GM18508 (cell line): ENCODE results near the gene RPS8.
"Not testable (repeated sequence)": the region's sequence is repeated elsewhere in the genome, so short reads cannot be mapped to it uniquely, and the experiment has no call there.

Experiments used
- ATAC-seq: cut with Tn5 transposase; IDR thresholded peaks from one replicate; pipeline ENCODE4 v1.9.1; 2021; ENCODE audit warnings: moderate number of reproducible peaks; ENCODE audit not compliant: insufficient read depth, unreplicated experiment

Gene RPS8

DNA sequence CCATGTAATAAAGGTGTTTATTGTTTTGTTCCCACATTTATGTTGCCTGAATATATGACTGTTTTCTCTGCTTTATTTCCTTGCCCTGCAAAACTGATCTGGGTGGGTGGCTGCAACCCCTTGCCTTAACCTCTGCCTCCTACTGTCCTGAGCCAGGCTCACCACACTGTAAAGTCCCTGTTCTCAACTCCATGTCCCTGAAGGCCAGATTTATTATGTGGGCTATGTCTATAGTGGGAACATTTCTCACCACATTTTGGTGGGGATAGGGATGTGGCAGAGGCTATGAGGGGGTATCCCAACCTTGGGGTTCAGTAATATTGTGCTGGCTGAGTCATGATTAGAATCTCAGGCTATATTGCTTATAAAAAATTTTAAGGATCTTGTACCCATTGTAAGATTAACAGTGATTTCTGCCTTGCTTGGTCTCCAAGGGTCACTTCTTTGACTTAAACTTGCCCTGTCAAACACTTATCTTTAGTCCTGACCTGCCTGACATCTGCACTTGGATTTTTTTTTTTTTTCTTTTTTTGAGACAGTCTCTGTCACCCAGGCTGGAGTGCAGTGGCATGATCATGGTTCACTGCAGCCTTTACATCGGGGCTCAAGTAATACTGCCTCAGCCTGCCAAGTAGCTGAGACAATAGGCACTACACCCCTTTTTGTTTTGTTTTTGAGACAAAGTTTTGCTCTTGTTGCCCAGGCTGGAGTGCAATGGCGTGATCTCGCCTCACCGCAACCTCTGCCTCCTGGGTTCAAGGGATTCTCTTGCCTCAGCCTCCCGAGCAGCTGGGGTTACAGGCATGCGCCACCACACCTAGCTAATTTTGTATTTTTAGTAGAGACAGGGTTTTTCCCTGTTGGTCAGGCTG is 3.6 kb downstream of the RPS8 start:
- no peak for ATAC-seq

GRCh38 chr1:44780583-44781121 is 5.3 kb downstream of the RPS8 start:
- no peak for ATAC-seq

- ATAC-seq, result no peak
Observed at GRCh38 chr1:44783697-44784093, 8.4 kb downstream of the RPS8 start.

- ATAC-seq, result no peak
Observed at GRCh38 chr1:44784094-44785028, 9.0 kb downstream of the RPS8 start.

DNA sequence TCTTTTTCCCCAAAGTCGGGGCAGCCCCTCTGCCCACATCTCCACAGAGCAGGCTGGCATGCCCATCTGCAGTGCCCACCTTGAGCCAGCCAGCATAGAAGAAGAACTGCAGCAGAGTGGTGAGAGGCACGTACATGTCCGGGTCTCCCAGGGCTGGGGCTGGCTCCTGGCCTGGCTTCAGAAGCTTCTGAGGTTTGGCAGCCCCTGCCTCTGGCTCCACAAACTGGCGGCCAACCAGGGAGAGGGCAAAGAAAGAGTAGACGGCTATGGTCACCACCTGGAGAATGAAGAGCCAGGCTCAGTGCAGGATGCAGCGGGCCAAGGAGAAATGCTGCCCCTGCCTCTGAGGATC is 9.7 kb downstream of the RPS8 start:
- ATAC-seq, result no peak

DNA sequence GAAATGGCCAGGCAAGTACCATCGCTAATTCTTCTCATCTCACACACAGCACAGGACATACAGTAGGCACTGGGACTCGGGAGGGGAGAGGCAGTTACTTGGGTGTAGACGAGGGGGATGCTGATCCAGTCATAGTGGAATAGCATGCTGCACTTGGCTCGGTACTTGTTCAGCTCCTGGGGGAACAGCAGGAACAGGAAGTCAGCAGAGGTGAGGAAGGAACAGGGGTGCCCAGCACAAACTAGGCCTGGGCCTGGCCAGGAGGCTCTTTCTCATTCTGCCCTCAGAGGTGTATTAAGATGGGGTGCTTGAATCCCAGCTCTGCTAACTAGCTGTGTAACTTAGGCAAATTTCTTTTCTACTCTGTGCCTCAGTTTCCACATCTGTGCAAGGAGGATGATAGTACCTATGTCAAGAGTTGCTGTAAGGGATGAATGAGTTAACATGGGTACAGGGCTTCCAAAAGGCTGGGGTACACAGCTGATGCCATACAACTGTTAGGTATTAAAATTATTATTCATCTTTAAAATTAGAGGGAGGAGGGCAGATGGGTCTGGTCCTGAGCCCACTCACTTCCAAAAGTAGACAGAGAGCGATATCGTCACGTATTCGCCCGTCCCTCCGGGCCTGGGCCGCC is 10.3 kb downstream of the RPS8 start:
- no peak for ATAC-seq

DNA sequence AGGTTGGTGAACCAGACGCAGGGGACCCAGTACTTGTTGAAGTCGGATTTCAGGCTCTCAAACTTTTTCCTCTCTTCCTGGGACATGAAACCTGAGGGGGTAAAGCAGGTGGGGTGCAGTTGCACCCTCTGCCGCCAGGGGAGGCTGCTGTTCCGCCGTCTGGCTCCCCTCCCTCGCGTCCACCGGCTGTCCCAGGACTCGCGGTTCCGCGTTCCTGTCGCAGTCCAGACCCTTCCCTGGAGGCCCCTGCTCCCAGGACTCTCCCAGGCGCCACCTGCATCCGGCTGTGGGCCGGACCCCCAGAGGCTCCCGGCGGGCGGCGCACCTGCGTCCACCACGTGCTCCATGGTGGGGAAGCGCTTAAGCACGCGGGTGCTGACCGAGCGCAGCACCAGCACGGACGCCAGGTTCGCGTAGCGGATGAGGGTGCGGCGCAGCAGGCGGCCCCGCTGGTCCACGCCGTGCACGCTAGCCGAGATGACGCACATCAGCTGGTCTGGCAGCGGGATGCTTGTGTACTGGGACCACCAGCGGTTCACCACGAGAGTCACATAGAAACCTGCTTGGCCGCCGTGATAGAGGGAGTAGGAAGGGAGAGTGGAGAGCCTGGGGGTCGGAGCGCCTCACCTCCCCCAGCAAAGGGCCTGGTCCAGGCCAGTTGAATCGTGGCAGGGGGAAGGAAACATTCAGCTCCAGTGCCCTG is 10.9 kb downstream of the RPS8 start:
- ATAC-seq, result no peak

DNA sequence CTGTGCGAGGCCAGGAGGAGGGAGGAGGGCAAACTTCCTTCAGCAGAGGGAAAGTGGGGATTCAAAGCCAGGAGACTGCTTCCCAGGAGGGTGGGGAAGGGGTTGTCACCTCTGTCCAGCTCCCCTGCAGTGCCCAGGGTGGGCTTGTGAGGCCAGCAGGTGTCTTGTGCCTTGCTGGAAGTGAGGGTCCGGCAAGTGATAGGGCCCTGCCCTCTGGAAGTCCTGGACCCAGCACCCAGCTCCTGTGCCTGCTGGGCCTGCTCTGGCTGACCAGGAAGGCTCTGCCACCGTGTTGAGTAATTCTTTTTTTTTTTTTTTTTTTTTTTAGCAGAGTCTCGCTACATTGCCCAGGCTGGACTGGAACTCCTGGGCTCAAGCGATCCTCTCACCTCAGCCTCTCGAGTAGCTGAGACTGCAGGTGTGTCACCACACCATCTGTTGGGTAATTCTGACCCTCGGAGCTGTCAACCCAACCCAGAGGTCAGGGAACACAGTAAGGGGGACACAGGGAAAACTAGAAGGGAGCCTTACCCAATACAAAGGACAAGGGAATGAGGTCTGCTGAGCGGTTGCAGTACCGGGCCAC is 11.6 kb downstream of the RPS8 start:
- ATAC-seq, result no peak

DNA sequence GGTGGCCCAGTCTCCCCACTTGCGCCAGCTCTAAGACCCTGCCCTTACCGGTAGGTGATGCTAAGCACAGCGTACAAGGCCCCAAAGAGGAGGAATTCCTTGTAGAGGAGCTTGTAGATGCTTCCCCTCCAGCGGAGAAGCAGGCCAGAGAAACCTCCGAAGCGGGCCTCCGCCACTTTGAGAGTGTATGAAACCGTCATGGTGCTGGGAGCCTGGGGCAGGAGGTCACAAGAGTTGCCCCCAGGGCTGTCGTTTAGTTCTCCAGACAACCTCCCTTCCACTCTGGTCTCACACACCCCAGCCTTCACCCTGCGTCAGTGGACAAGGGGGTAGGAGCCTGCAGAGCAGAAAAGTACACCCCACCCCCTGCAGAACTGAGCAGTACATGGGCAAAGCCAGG is 12.2 kb downstream of the RPS8 start:
- ATAC-seq, result no peak

DNA sequence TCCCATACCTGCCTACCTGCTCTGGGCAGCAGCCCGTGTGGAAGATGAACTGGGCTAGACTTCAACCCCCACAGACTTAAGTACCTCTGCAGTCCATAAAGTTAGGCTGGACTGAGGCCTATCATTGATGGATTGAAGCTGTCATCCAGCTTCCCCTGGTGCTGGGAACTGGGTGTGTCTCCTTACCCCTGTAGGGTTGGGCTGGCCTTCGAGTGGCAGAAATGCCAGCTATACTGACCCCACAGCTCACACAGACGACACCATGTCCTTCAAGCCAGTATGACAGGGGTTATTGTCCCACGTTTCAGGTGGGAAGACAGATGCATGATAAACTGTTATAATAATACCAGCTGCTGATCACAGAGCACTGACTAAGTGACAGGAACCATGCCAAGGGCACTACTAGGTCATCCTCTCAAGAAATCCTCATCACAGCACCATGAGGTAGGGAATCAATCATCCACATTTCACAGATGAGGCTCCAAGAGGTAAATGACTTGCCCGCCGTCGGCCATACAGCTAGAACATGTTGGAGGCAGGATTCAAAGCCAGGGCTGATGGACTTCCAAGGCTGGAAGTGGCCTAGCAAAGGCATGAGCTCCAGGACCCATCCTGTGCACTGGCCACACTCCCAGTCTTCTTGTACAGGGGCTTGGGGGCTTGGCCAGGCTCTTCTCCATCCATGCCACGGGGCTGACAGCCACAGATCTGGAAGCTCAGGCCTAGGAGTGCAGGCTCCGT is 12.9 kb downstream of the RPS8 start, which contains the start of gene BEST4:
Gene BEST4, minus strand, starts transcription at position 51 of the 741 bp plus-strand sequence. CDS start 465 bp downstream, outside the sequence.
- ATAC-seq, result no peak

- no peak for ATAC-seq
Observed at GRCh38 chr1:44790968-44791801, 15.8 kb downstream of the RPS8 start.

GRCh38 chr1:44792736-44793502 is 17.6 kb downstream of the RPS8 start:
- ATAC-seq, result no peak

DNA sequence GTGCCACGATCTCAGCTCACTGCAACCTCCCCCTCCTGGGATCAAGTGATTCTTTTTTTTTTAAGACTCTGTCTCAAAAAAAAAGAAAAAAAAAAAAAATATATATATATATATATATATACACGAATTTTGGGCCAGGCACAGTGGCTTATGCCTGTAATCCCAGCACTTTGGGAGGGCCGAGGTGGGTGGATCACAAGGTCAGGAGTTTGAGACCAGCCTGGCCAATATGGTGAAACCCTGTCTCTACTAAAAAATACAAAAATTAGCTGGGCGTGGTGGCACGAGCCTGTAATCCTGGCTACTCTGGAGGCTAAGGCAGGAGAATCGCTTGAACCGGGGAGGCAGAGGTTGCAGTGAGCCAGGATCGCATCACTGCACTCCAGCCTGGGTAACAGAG is 22.5 kb downstream of the RPS8 start:
- not testable (repeated sequence) for ATAC-seq

- ATAC-seq, result no peak
Observed at GRCh38 chr1:44798481-44799365, 23.4 kb downstream of the RPS8 start.

- ATAC-seq, result peak; percentile 49
Observed at GRCh38 chr1:44799770-44800584, 24.6 kb downstream of the RPS8 start, which contains the start of gene PLK3. Gene PLK3 (plus strand): TSS chr1:44800377. CDS start chr1:44800464, 87 bp downstream.
